D721Med (cell line): ENCODE measurements around the gene CENPK.

Experiments used
- DNase-seq: peaks from one replicate; pipeline ENCODE4 v3.0.0; 2011; ENCODE audit warnings: low spot score; ENCODE audit not compliant: insufficient read length
- FAIRE-seq: peaks from 2 replicates; lab custom pipeline; 2011; peaks lifted over from hg19 to GRCh38; lab: Jason Lieb, UNC
- CTCF ChIP-seq: IDR thresholded peaks from 2 replicates; pipeline ENCODE4 v1.5.1; 2012; ENCODE audit warnings: mild to moderate bottlenecking, control low read depth; ENCODE audit not compliant: insufficient read depth; ENCODE audit errors: missing control alignments

Gene CENPK

GRCh38 chr5:65546141-65546540 lies 16.8 kb downstream of the CENPK start:
- DNase-seq (no peak), FAIRE-seq (no peak)
- TF ChIP-seq CTCF = no peak

- no peak for DNase-seq
- no peak for TF ChIP-seq CTCF
- no peak for FAIRE-seq
Observed at GRCh38 chr5:65544473-65544872, 18.5 kb downstream of the CENPK start.

- DNase-seq (no peak), FAIRE-seq (no peak)
- TF ChIP-seq CTCF = no peak
Observed at GRCh38 chr5:65539827-65540226, 23.1 kb downstream of the CENPK start.

GRCh38 chr5:65535529-65535987 lies 27.4 kb downstream of the CENPK start:
- FAIRE-seq = no peak
- DNase-seq = no peak
- no peak for TF ChIP-seq CTCF

- no peak for TF ChIP-seq CTCF
- no peak for DNase-seq
- no peak for FAIRE-seq
Observed at GRCh38 chr5:65530904-65531303, 32.1 kb downstream of the CENPK start.

- FAIRE-seq (no peak), DNase-seq (no peak)
- TF ChIP-seq CTCF = no peak
Observed at GRCh38 chr5:65525726-65526125, 37.2 kb downstream of the CENPK start.

GRCh38 chr5:65512170-65512937 lies 50.6 kb downstream of the CENPK start:
- TF ChIP-seq CTCF = no peak
- DNase-seq = no peak
- no peak for FAIRE-seq
